ENCODE results near the gene ATP6V1F. TPM values are rescaled to one million over a fixed set of nuclear protein-coding genes. Genes with fewer than 3 reads are reported as not detected.

ATP6V1F gene
- total RNA-seq, 1 donor from 2014 or later: 133 TPM

DNA sequence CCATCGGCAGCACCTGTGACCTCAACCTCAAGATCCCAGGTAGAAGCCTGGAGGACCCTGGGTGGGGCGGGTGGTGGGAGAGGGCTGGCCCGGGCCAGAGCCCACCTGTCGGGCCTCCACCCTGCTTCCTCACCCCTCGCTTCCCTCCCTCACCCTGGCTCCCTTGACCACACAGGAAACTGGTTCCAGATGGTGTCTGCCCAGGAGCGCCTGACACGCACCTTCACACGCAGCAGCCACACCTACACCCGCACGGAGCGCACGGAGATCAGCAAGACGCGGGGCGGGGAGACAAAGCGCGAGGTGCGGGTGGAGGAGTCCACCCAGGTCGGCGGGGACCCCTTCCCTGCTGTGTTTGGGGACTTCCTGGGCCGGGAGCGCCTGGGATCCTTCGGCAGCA lies 8.9 kb upstream of the ATP6V1F start:
- TF ChIP-seq, protein P1, sequence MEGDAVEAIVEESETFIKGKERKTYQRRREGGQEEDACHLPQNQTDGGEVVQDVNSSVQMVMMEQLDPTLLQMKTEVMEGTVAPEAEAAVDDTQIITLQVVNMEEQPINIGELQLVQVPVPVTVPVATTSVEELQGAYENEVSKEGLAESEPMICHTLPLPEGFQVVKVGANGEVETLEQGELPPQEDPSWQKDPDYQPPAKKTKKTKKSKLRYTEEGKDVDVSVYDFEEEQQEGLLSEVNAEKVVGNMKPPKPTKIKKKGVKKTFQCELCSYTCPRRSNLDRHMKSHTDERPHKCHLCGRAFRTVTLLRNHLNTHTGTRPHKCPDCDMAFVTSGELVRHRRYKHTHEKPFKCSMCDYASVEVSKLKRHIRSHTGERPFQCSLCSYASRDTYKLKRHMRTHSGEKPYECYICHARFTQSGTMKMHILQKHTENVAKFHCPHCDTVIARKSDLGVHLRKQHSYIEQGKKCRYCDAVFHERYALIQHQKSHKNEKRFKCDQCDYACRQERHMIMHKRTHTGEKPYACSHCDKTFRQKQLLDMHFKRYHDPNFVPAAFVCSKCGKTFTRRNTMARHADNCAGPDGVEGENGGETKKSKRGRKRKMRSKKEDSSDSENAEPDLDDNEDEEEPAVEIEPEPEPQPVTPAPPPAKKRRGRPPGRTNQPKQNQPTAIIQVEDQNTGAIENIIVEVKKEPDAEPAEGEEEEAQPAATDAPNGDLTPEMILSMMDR (IDR thresholded peaks at IDR 0.05; ENCODE audit: partially characterized antibody, unreplicated experiment): no peak
- H3K27me3 Mint-ChIP-seq (ENCODE audit: unreplicated experiment): peaks cover 5% of the 10 kb centered on the region
- no peaks in the 10 kb centered on the region for H3K9me3 Mint-ChIP-seq (ENCODE audit: unreplicated experiment)
- H3K27ac Mint-ChIP-seq (ENCODE audit: unreplicated experiment): no peak overlapping the region
- H3K4me1 Mint-ChIP-seq (ENCODE audit: low read depth, unreplicated experiment): peaks cover 3% of the 10 kb centered on the region
- no peaks in the 10 kb centered on the region for H3K36me3 Mint-ChIP-seq (ENCODE audit: unreplicated experiment)
- no peak for DNase-seq
- H3K4me3 Mint-ChIP-seq (ENCODE audit: unreplicated experiment): no peak overlapping the region

DNA sequence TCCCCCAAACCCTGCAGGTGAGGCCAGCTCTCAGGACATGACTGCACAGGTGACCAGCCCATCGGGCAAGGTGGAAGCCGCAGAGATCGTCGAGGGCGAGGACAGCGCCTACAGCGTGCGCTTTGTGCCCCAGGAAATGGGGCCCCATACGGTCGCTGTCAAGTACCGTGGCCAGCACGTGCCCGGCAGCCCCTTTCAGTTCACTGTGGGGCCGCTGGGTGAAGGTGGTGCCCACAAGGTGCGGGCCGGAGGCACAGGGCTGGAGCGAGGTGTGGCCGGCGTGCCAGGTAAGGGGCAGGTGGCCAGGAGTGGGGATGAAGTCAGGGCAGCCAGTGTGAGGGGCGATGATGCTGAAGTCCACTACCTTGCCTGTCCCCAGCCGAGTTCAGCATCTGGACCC lies 8.3 kb upstream of the ATP6V1F start:
- Mint-ChIP-seq H3K27me3 (ENCODE audit: unreplicated experiment) (peaks cover 6% of the 10 kb centered on the region), H3K4me3 (ENCODE audit: unreplicated experiment) (no peak overlapping the region)
- no peak for DNase-seq

DNA sequence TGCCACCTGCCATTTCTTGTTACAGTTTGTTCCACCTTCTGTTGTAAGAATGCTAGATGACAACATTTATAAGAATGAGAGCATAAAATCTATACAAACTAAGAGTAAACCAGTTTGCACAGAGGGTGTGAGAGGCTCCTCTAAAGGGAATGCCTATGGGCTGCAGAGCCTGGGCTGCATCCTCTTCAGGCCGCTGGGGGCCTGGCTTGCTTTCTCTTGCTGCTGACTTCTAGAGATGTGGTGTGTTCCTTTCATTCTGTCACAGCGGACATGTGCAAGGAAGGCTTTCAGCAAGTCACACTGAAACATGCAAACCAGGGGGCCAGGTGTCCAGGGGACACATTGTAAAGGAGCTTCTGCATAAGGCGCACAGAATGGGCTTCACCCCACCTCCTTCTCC lies 7.1 kb upstream of the ATP6V1F start:
- Mint-ChIP-seq H3K4me1 (ENCODE audit: low read depth, unreplicated experiment) (peaks cover 8% of the 10 kb centered on the region), H3K36me3 (ENCODE audit: unreplicated experiment) (no peaks in the 10 kb centered on the region), H3K27me3 (ENCODE audit: unreplicated experiment) (peaks cover 9% of the 10 kb centered on the region), H3K27ac (ENCODE audit: unreplicated experiment) (no peak overlapping the region), H3K9me3 (ENCODE audit: unreplicated experiment) (peaks cover 3% of the 10 kb centered on the region), H3K4me3 (ENCODE audit: unreplicated experiment) (no peak overlapping the region)
- TF ChIP-seq, protein P1 (IDR thresholded peaks at IDR 0.05; ENCODE audit: partially characterized antibody, unreplicated experiment): no peak
- DNase-seq: no peak

More for the DNA sequence above, 8.3 kb upstream of the ATP6V1F start:
- no peaks in the 10 kb centered on the region for H3K9me3 Mint-ChIP-seq (ENCODE audit: unreplicated experiment)
- no peak overlapping the region for H3K27ac Mint-ChIP-seq (ENCODE audit: unreplicated experiment)
- H3K4me1 Mint-ChIP-seq (ENCODE audit: low read depth, unreplicated experiment): peaks cover 5% of the 10 kb centered on the region
- no peaks in the 10 kb centered on the region for H3K36me3 Mint-ChIP-seq (ENCODE audit: unreplicated experiment)
- TF ChIP-seq, protein P1 (IDR thresholded peaks at IDR 0.05; ENCODE audit: partially characterized antibody, unreplicated experiment): no peak

DNA sequence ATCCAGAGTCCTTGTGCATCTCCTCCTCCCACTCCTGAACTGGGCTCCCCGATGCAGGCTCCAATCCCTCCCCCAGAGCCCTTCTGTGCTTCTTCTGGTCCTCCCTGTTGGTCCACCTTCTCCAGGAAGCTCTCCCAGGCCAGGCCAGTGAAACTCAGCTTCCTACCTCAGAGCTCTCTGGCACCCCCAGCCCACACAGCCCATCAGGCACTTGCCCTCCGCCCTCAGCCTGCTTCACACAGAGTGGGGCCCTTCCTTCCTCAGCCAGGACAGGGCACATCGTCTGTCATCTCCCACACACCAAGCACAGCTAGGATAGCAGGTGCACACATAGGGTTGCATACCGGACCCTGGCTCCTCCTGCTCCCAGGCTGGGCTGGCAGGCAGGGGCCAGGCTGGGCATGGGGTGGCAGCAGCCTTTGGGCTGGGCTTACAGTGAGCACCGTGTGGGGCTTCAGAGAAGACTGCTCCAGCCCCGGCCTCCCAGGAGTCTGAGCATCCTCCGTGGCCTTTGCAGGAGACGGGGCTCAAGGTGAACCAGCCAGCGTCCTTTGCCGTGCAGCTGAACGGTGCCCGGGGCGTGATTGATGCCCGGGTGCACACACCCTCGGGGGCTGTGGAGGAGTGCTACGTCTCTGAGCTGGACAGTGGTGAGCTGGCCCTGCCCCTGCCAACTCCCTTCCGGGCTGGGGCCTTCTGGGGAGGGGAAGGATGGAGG lies 6.5 kb upstream of the ATP6V1F start:
- TF ChIP-seq, protein P1 (IDR thresholded peaks at IDR 0.05; ENCODE audit: partially characterized antibody, unreplicated experiment): no peak
- H3K9me3 Mint-ChIP-seq (ENCODE audit: unreplicated experiment): peaks cover 7% of the 10 kb centered on the region
- H3K27ac Mint-ChIP-seq (ENCODE audit: unreplicated experiment): no peak overlapping the region
- H3K27me3 Mint-ChIP-seq (ENCODE audit: unreplicated experiment): peaks cover 9% of the 10 kb centered on the region
- peaks cover 8% of the 10 kb centered on the region for H3K4me1 Mint-ChIP-seq (ENCODE audit: low read depth, unreplicated experiment)
- no peak overlapping the region for H3K4me3 Mint-ChIP-seq (ENCODE audit: unreplicated experiment)
- no peaks in the 10 kb centered on the region for H3K36me3 Mint-ChIP-seq (ENCODE audit: unreplicated experiment)
- no peak for DNase-seq

DNA sequence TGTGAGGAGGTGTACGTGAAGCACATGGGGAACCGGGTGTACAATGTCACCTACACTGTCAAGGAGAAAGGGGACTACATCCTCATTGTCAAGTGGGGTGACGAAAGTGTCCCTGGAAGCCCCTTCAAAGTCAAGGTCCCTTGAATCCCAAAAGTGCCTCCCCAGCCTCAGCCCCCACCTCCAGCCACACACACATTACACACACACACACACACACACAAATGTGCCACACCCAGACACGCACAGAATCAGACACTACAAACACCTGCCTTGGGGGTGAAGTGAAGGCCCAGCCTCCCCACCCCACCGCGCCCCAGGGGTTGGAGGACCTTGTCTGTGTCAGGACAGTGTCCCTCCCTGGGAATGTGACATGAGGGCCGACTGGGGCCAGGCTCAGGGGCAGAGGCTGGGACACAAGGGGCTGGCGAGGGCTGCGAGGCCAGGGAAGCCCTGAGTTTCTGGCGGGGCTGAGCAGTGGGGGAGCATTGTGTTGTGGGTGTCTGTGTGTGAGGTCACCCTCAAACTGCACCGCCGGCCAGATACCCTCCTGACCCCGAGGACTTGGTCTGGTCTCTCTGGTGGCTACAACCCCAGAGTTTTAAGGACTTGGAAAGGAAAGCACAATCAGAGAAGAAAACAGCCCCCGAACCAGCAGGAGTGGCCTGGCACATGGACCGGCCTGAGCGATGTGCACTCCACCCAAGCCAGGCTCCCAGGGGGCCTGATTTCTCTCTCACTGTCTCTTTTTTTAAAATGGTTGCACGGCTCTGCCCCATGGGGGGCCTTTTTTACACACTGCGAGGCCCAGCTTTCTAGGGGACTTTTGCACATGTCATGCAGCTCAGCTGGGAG lies 4.0 kb upstream of the ATP6V1F start:
- peaks cover 15% of the 10 kb centered on the region for H3K27me3 Mint-ChIP-seq (ENCODE audit: unreplicated experiment)
- no peak for DNase-seq
- H3K36me3 Mint-ChIP-seq (ENCODE audit: unreplicated experiment): no peaks in the 10 kb centered on the region
- peaks cover 16% of the 10 kb centered on the region for H3K9me3 Mint-ChIP-seq (ENCODE audit: unreplicated experiment)
- H3K4me1 Mint-ChIP-seq (ENCODE audit: low read depth, unreplicated experiment): peaks cover 13% of the 10 kb centered on the region
- H3K4me3 Mint-ChIP-seq (ENCODE audit: unreplicated experiment): no peak overlapping the region
- TF ChIP-seq, protein P1 (IDR thresholded peaks at IDR 0.05; ENCODE audit: partially characterized antibody, unreplicated experiment): no peak
- peak overlapping the region; percentile 73 for H3K27ac Mint-ChIP-seq (ENCODE audit: unreplicated experiment)
